A673 (cell line): ENCODE results near the gene ACP7. TPM values are rescaled to one million over a fixed set of nuclear protein-coding genes. Genes with fewer than 3 reads are reported as not detected.

Experiments used
- BruUV-seq: library from RNA; stranded (reverse); fragments of 400-500 nt; replicated peaks from 2 replicates; lab custom pipeline; 2021; lab: Mats Ljungman, UMichigan
- CTCF ChIA-PET: fragments of 300-600 bp; sonication (Branson Sonifier 250); formaldehyde crosslinking; loops from one replicate; lab custom pipeline; 2022; ENCODE audit warnings: antibody characterized with exemption; lab: Charles Lee
- POLR2A ChIA-PET: fragments of 300-600 bp; sonication (Branson Sonifier 250); formaldehyde crosslinking; loops from one replicate; lab custom pipeline; 2022; ENCODE audit warnings: antibody characterized with exemption; ENCODE audit not compliant: low non-redundant PET; lab: Charles Lee
- DNase-seq: peaks from one replicate; pipeline ENCODE4 v3.0.0-alpha.2; 2015; ENCODE audit warnings: low spot score
- H3K27ac ChIP-seq: fragments of 200-600 bp; sonication (generic); 2 replicates; pipeline ENCODE4 v1.5.1; 2016; ENCODE audit warnings: mixed run types, low read depth, mild to moderate bottlenecking, mixed read lengths, antibody characterized with exemption, low read length; ENCODE audit not compliant: poor library complexity, severe bottlenecking
- H3K27me3 ChIP-seq: fragments of 200-600 bp; sonication (generic); replicated peaks from 2 replicates; pipeline ENCODE4 v1.6.1; 2017; ENCODE audit warnings: mixed run types, low read depth, mild to moderate bottlenecking, mixed read lengths, antibody characterized with exemption, low read length; ENCODE audit not compliant: insufficient read depth, poor library complexity
- H3K36me3 ChIP-seq: fragments of 200-600 bp; sonication (generic); 2 replicates; pipeline ENCODE4 v1.6.1; 2016; ENCODE audit warnings: mixed run types, mild to moderate bottlenecking, mixed read lengths, antibody characterized with exemption, low read length; ENCODE audit not compliant: insufficient read depth, poor library complexity, severe bottlenecking
- H3K4me1 ChIP-seq: fragments of 200-600 bp; sonication (generic); 2 replicates; pipeline ENCODE4 v1.6.1; 2017; ENCODE audit warnings: mixed run types, mild to moderate bottlenecking, mixed read lengths, antibody characterized with exemption, low read length; ENCODE audit not compliant: insufficient read depth, poor library complexity, severe bottlenecking
- H3K4me3 ChIP-seq: fragments of 200-600 bp; sonication (generic); 2 replicates; pipeline ENCODE4 v1.5.1; 2016; ENCODE audit warnings: low read depth, mixed run types, mild to moderate bottlenecking, mixed read lengths, low read length; ENCODE audit not compliant: poor library complexity, severe bottlenecking
- H3K9me3 ChIP-seq: fragments of 200-600 bp; sonication (generic); 2 replicates; pipeline ENCODE4 v1.6.1; 2016; ENCODE audit warnings: mixed run types, low read depth, mild to moderate bottlenecking, mixed read lengths, antibody characterized with exemption, low read length; ENCODE audit not compliant: poor library complexity, severe bottlenecking
- EZH2 ChIP-seq: fragments of 200-600 bp; sonication (generic); IDR thresholded peaks from 2 replicates; pipeline ENCODE4 v1.6.1; 2017; ENCODE audit warnings: borderline replicate concordance, low read depth, mild to moderate bottlenecking, mixed read lengths, antibody characterized with exemption, low read length; ENCODE audit not compliant: poor library complexity, severe bottlenecking
- intact Hi-C: fragments of 100-400 bp; cut with micrococcal nuclease; formaldehyde crosslinking; loops from one replicate; pipeline ENCODE4 v1.10.0; 2022; ENCODE audit not compliant: unreplicated experiment
- total RNA-seq: library from RNA; stranded (reverse); gene quantifications from 2 replicates; pipeline ENCODE4 v1.2.3, GENCODE V29; 2021
- TF ChIP-seq, protein P1 (sequence below): fragments of 300-800, 200-600 bp; sonication (generic); conservative IDR thresholded peaks from 2 replicates; pipeline ENCODE4 v1.5.1; 2017; ENCODE audit warnings: low read depth, mild to moderate bottlenecking, antibody characterized with exemption, low read length, moderate library complexity, mixed read lengths

Gene ACP7
- total RNA-seq, 1 experiment from 2014 or later, result not detected

DNA sequence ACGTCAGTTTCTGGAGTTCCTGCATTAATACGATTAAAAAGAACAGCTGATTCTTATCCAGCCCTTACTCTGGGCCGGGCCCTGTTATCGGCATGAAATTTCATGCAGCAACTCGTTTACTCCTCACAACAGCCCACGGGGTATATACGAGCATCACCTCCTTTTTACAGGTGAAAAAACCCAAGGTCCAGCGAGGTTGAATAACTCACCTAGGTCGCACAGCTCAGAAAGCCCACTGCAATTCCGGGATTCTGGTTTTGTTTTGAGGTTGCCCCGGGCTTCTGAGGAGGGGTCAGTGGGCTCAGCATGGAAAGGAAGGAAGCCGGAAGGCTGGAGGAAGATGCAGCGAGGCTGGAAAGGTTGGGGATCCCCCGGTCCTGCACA, 577 bp upstream of the ACP7 start:
- Histone ChIP-seq H3K4me3 (no peak overlapping the region), H3K36me3 (no peaks in the 10 kb centered on the region), H3K27ac (no peak overlapping the region), H3K4me1 (no peaks in the 10 kb centered on the region), H3K9me3 (no peaks in the 10 kb centered on the region), H3K27me3 (peaks cover 54% of the 10 kb centered on the region)
- no TSS peak for BruUV-seq
- POLR2A ChIA-PET, result no interaction called here
- TF ChIP-seq, protein P1, sequence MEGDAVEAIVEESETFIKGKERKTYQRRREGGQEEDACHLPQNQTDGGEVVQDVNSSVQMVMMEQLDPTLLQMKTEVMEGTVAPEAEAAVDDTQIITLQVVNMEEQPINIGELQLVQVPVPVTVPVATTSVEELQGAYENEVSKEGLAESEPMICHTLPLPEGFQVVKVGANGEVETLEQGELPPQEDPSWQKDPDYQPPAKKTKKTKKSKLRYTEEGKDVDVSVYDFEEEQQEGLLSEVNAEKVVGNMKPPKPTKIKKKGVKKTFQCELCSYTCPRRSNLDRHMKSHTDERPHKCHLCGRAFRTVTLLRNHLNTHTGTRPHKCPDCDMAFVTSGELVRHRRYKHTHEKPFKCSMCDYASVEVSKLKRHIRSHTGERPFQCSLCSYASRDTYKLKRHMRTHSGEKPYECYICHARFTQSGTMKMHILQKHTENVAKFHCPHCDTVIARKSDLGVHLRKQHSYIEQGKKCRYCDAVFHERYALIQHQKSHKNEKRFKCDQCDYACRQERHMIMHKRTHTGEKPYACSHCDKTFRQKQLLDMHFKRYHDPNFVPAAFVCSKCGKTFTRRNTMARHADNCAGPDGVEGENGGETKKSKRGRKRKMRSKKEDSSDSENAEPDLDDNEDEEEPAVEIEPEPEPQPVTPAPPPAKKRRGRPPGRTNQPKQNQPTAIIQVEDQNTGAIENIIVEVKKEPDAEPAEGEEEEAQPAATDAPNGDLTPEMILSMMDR, result no peak
- peak; percentile 67 for TF ChIP-seq EZH2
- no peak for DNase-seq
- intact Hi-C loops, result no loop called here
- CTCF ChIA-PET, result no interaction called here

DNA sequence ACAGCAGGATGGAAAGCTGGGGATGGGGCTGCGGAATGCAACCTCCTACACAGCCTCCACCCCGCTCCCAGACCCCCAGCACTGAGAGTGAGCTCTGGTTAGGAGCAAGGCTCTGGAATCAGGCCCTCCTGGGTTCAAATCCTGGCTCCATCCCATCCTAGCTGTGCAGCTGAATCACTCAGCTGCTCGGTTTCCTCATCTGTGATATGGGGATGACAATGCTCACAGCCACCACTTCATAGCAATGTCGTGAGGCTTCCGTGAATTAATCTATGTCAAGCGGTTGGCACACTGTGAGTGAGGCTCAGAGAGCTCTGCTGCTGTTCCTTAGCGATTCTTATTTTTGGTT, 538 bp downstream of the ACP7 start:
- intact Hi-C loops, result no loop called here
- no peak for DNase-seq
- TF ChIP-seq EZH2, result no peak
- TF ChIP-seq, protein P1, result no peak
- POLR2A ChIA-PET, result no interaction called here
- no peak overlapping the region for H3K4me3 ChIP-seq
- CTCF ChIA-PET, result no interaction called here
- H3K27me3 ChIP-seq, result peaks cover 54% of the 10 kb centered on the region
- BruUV-seq, result no TSS peak
- H3K36me3 ChIP-seq, result no peaks in the 10 kb centered on the region
- H3K9me3 ChIP-seq, result no peaks in the 10 kb centered on the region
- H3K4me1 ChIP-seq, result no peaks in the 10 kb centered on the region
- H3K27ac ChIP-seq, result no peak overlapping the region

DNA sequence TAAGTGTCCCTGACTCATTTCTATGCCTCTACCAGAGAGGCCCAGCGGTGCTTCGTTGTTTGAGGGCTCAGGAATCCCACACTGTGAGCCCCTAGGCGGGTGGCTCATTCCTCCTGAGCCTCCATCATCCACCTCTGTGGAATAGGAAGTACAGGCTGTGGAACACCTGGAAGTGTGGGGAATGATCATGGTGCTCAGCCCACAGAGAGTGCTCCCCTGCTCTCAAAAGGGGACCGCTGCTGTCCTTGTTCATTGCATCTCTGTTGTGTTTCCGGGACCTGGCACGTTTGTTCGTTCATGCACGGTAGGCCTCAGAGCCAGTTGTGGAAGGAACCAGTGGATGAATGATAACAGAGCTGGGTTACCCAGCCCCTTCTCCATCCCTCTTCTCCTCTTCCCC, 1.2 kb downstream of the ACP7 start:
- ChIA-PET POLR2A (no interaction called here), CTCF (no interaction called here)

More for the DNA sequence above, 1.2 kb downstream of the ACP7 start:
- no peak for DNase-seq
- Histone ChIP-seq H3K27me3 (peaks cover 57% of the 10 kb centered on the region), H3K9me3 (no peaks in the 10 kb centered on the region), H3K4me3 (no peak overlapping the region), H3K36me3 (no peaks in the 10 kb centered on the region), H3K4me1 (no peaks in the 10 kb centered on the region), H3K27ac (no peak overlapping the region)
- TF ChIP-seq, protein P1, result no peak
- no peak for TF ChIP-seq EZH2
- intact Hi-C loops, result no loop called here
- no TSS peak for BruUV-seq
